ENCODE data around the gene EEFSEC. TPM values are rescaled to one million over a fixed set of nuclear protein-coding genes. Genes with fewer than 3 reads are reported as not detected.

The EEFSEC gene
- polyA plus RNA-seq, 1 donor, result 19.7 TPM

GRCh38 chr3:128338536-128339330, 185.5 kb downstream of the EEFSEC start:
- no peak for DNase-seq

GRCh38 chr3:128339491-128340012, 186.3 kb downstream of the EEFSEC start:
- no peak for DNase-seq

- no peak for DNase-seq
Measured at GRCh38 chr3:128340198-128340903, 187.1 kb downstream of the EEFSEC start.

- DNase-seq, result no peak
Measured at GRCh38 chr3:128340904-128341555, 187.7 kb downstream of the EEFSEC start.

- DNase-seq, result no peak
Measured at GRCh38 chr3:128341659-128342395, 188.5 kb downstream of the EEFSEC start.

GRCh38 chr3:128342701-128343180, 189.5 kb downstream of the EEFSEC start:
- no peak for DNase-seq

- DNase-seq, result no peak
Measured at GRCh38 chr3:128343287-128344051, 190.2 kb downstream of the EEFSEC start.

- DNase-seq, result no peak
Measured at GRCh38 chr3:128344052-128344735, 190.9 kb downstream of the EEFSEC start.

GRCh38 chr3:128345196-128345595, 191.9 kb downstream of the EEFSEC start:
- no peak for DNase-seq

- DNase-seq, result no peak
Measured at GRCh38 chr3:128346562-128346961, 193.3 kb downstream of the EEFSEC start.

- DNase-seq, result no peak
Measured at GRCh38 chr3:128347282-128347681, 194.0 kb downstream of the EEFSEC start.

- DNase-seq, result no peak
Measured at GRCh38 chr3:128348075-128348474, 194.8 kb downstream of the EEFSEC start.

- no peak for DNase-seq
Measured at GRCh38 chr3:128348805-128349531, 195.7 kb downstream of the EEFSEC start.

GRCh38 chr3:128349963-128350599, 196.8 kb downstream of the EEFSEC start:
- DNase-seq, result no peak

GRCh38 chr3:128351546-128351945, 198.3 kb downstream of the EEFSEC start:
- no peak for DNase-seq

- no peak for DNase-seq
Measured at GRCh38 chr3:128352326-128352725, 199.0 kb downstream of the EEFSEC start.

GRCh38 chr3:128353361-128353965, 200.2 kb downstream of the EEFSEC start:
- no peak for DNase-seq

- no peak for DNase-seq
Measured at GRCh38 chr3:128353991-128354687, 200.9 kb downstream of the EEFSEC start.

Data from hindlimb muscle (tissue), 1 donor.